H9 (cell line): ENCODE results near the gene SHISA7. TPM values are rescaled to one million over a fixed set of nuclear protein-coding genes. Genes with fewer than 3 reads are reported as not detected.
A peak's percentile ranks its signal among the peaks of the same experiment; 100 is the strongest.

Experiments used
- DNase-seq: peaks from one replicate; pipeline ENCODE4 v3.0.0-alpha.2; 2017
- H2AFZ ChIP-seq: one replicate; pipeline ENCODE4 v1.6.1; 2013; ENCODE audit warnings: mild to moderate bottlenecking, low read length, control low read depth, moderate library complexity
- H2AK5ac ChIP-seq: 2 replicates; pipeline ENCODE4 v1.6.1; 2013; ENCODE audit warnings: low read length, control low read depth, mixed read lengths; ENCODE audit not compliant: insufficient read length
- H2BK120ac ChIP-seq: one replicate; pipeline ENCODE4 v1.6.1; 2013; ENCODE audit warnings: low read depth, mild to moderate bottlenecking, low read length, control low read depth, inconsistent platforms; ENCODE audit not compliant: poor library complexity, severe bottlenecking
- H2BK12ac ChIP-seq: 2 replicates; pipeline ENCODE4 v1.6.1; 2013; ENCODE audit warnings: low read length, control low read depth, mixed read lengths, low read depth; ENCODE audit not compliant: insufficient read length
- H2BK15ac ChIP-seq: 2 replicates; pipeline ENCODE4 v1.6.1; 2013; ENCODE audit warnings: low read depth, low read length, control low read depth
- H2BK20ac ChIP-seq: one replicate; pipeline ENCODE4 v1.6.1; 2013; ENCODE audit warnings: low read depth, mild to moderate bottlenecking, low read length, control low read depth, inconsistent platforms; ENCODE audit not compliant: poor library complexity, severe bottlenecking
- H2BK5ac ChIP-seq: 2 replicates; pipeline ENCODE4 v1.6.1; 2013; ENCODE audit warnings: low read length, control low read depth, mixed read lengths; ENCODE audit not compliant: insufficient read length
- H3K14ac ChIP-seq: 2 replicates; pipeline ENCODE4 v1.6.1; 2013; ENCODE audit warnings: low read length, control low read depth; ENCODE audit not compliant: insufficient read depth
- H3K18ac ChIP-seq: 2 replicates; pipeline ENCODE4 v1.6.1; 2013; ENCODE audit warnings: low read depth, mild to moderate bottlenecking, mixed read lengths, low read length, control low read depth; ENCODE audit not compliant: insufficient read length
- H3K23ac ChIP-seq: 2 replicates; pipeline ENCODE4 v1.6.1; 2013; ENCODE audit warnings: low read length, control low read depth, mixed read lengths, low read depth; ENCODE audit not compliant: insufficient read length
- H3K23me2 ChIP-seq: 2 replicates; pipeline ENCODE4 v1.6.1; 2013; ENCODE audit warnings: low read depth, mild to moderate bottlenecking, mixed read lengths, low read length, control low read depth; ENCODE audit not compliant: insufficient read length, poor library complexity, severe bottlenecking
- H3K27ac ChIP-seq: 2 replicates; pipeline ENCODE4 v1.5.1; 2013; ENCODE audit warnings: low read length, control low read depth, mixed read lengths, low read depth; ENCODE audit not compliant: insufficient read length
- H3K27me3 ChIP-seq: 2 replicates; pipeline ENCODE4 v1.6.1; 2013; ENCODE audit warnings: low read length, control low read depth, inconsistent platforms; ENCODE audit not compliant: insufficient read depth
- H3K4ac ChIP-seq: 2 replicates; pipeline ENCODE4 v1.6.1; 2013; ENCODE audit warnings: low read depth, mild to moderate bottlenecking, control low read depth, inconsistent platforms, low read length, moderate library complexity
- H3K4me1 ChIP-seq: 2 replicates; pipeline ENCODE4 v1.6.1; 2013; ENCODE audit warnings: low read length, control low read depth, inconsistent platforms; ENCODE audit not compliant: insufficient read depth
- H3K4me2 ChIP-seq: 2 replicates; pipeline ENCODE4 v1.6.1; 2013; ENCODE audit warnings: low read length, control low read depth, mixed read lengths; ENCODE audit not compliant: insufficient read length, insufficient read depth
- H3K56ac ChIP-seq: 2 replicates; pipeline ENCODE4 v1.6.1; 2013; ENCODE audit warnings: low read depth, mild to moderate bottlenecking, mixed read lengths, low read length, control low read depth; ENCODE audit not compliant: insufficient read length
- H3K79me1 ChIP-seq: 2 replicates; pipeline ENCODE4 v1.6.1; 2013; ENCODE audit warnings: low read depth, mild to moderate bottlenecking, moderate library complexity, low read length, control low read depth, inconsistent platforms; ENCODE audit not compliant: insufficient read depth, poor library complexity, severe bottlenecking
- H3K79me2 ChIP-seq: 2 replicates; pipeline ENCODE4 v1.6.1; 2013; ENCODE audit warnings: low read length, control low read depth, inconsistent platforms; ENCODE audit not compliant: insufficient read depth
- H3K9ac ChIP-seq: 2 replicates; pipeline ENCODE4 v1.6.1; 2013; ENCODE audit warnings: low read length, control low read depth, mixed read lengths; ENCODE audit not compliant: insufficient read length; ENCODE audit errors: extremely low read depth
- H3K9me3 ChIP-seq: one replicate; pipeline ENCODE4 v1.6.1; 2013; ENCODE audit warnings: low read depth, low read length, inconsistent platforms; ENCODE audit not compliant: control insufficient read depth
- H3T11ph ChIP-seq: one replicate; pipeline ENCODE4 v1.6.1; 2013; ENCODE audit warnings: mild to moderate bottlenecking, low read length, control low read depth, inconsistent platforms
- H4K20me1 ChIP-seq: one replicate; pipeline ENCODE4 v1.6.1; 2013; ENCODE audit not compliant: control insufficient read depth, insufficient read length, insufficient read depth
- H4K5ac ChIP-seq: 2 replicates; pipeline ENCODE4 v1.6.1; 2013; ENCODE audit warnings: low read depth, mild to moderate bottlenecking, mixed read lengths, low read length, control low read depth; ENCODE audit not compliant: insufficient read length
- H4K8ac ChIP-seq: replicated peaks from 2 replicates; pipeline ENCODE4 v1.6.1; 2013; ENCODE audit warnings: low read length, control low read depth, mixed read lengths, low read depth; ENCODE audit not compliant: insufficient read length
- H4K91ac ChIP-seq: 2 replicates; pipeline ENCODE4 v1.6.1; 2013; ENCODE audit warnings: low read depth, mild to moderate bottlenecking, moderate library complexity, mixed read lengths, low read length, control low read depth; ENCODE audit not compliant: insufficient read length
- H3K27ac Mint-ChIP-seq, 3 experiments: 2 replicates in 2 of 3; 3 replicates in 1 of 3; pipeline ENCODE4 v1.8.0; 2020 to 2021; ENCODE audit warnings: mixed read lengths in 3 of 3, mild to moderate bottlenecking in 1 of 3, moderate library complexity in 1 of 3
- H3K27me3 Mint-ChIP-seq: 2 replicates; pipeline ENCODE4 v1.8.0; 2021; ENCODE audit warnings: low read depth, mild to moderate bottlenecking, moderate library complexity, mixed read lengths
- H3K36me3 Mint-ChIP-seq, 3 experiments: 2 replicates in 2 of 3; 3 replicates in 1 of 3; pipeline ENCODE4 v1.8.0; 2020 to 2021; ENCODE audit warnings: low read depth in 3 of 3, mixed read lengths in 3 of 3; ENCODE audit not compliant: insufficient read depth in 1 of 3
- H3K4me1 Mint-ChIP-seq, 2 experiments: 2 replicates each; pipeline ENCODE4 v1.8.0; 2020; ENCODE audit warnings: mixed read lengths in 2 of 2
- H3K4me3 Mint-ChIP-seq, 2 experiments: 2 replicates in 1 of 2; 3 replicates in 1 of 2; pipeline ENCODE4 v1.8.0; 2020 to 2021; ENCODE audit warnings: mild to moderate bottlenecking in 2 of 2, mixed read lengths in 2 of 2, moderate library complexity in 1 of 2
- H3K9me3 Mint-ChIP-seq, 2 experiments: 2 replicates in 1 of 2; 3 replicates in 1 of 2; pipeline ENCODE4 v1.8.0; 2020; ENCODE audit warnings: mild to moderate bottlenecking in 2 of 2, mixed read lengths in 2 of 2, moderate library complexity in 1 of 2
- CTCF ChIP-seq: fragments of 200-600 bp; sonication (generic); conservative IDR thresholded peaks from 3 replicates; pipeline ENCODE4 v1.8.0; 2021; ENCODE audit warnings: antibody characterized with exemption, mild to moderate bottlenecking
- WGBS: extraction: QIAGEN DNeasy Blood & Tissue Kit; methylation state at CpG from one replicate; pipeline ENCODE4 v1.1.7; 2013; ENCODE audit warnings: missing lambda C conversion rate, low lambda C conversion rate, mixed read lengths; ENCODE audit not compliant: insufficient read length; ENCODE audit errors: extremely low coverage; 5-methylcytosine and 5-hydroxymethylcytosine counted together
- total RNA-seq: library from RNA; stranded (reverse); gene quantifications from 2 replicates; pipeline ENCODE4 v1.2.1, GENCODE V29; 2021

Gene SHISA7
- total RNA-seq, 1 experiment from 2014 or later = 0.31 TPM

GRCh38 chr19:55443824-55444480 is 852 bp upstream of the SHISA7 start:
- H3K14ac ChIP-seq = no peak overlapping the region
- peaks cover 21% of the 10 kb centered on the region for H3K23me2 ChIP-seq
- Mint-ChIP-seq H3K36me3 (no peaks in the 10 kb centered on the region; a peak in 1 of 7 replicates), H3K4me3 (peak overlapping the region in 1 of 2 experiments; percentile 89; a peak in 3 of 5 replicates), H3K4me1 (peaks cover 13 to 28% of the 10 kb centered on the region in 2 experiments), H3K27me3 (peaks cover 33% of the 10 kb centered on the region), H3K9me3 (peaks cover 0 to 5% of the 10 kb centered on the region in 2 experiments; a peak in 3 of 5 replicates), H3K27ac (no peak overlapping the region)
- H2AK5ac ChIP-seq = no peak overlapping the region
- 0 out of 2 replicates have a peak, but pooled peaks cover 2% of the 10 kb centered on the region for H3K4me1 ChIP-seq
- no peak overlapping the region for H2BK12ac ChIP-seq
- no peak for TF ChIP-seq CTCF
- H3K4ac ChIP-seq = no peak overlapping the region
- no peak overlapping the region for H4K91ac ChIP-seq
- no peak overlapping the region for H3K9ac ChIP-seq
- no peak overlapping the region for H2AFZ ChIP-seq
- DNase-seq = no peak
- H3K56ac ChIP-seq = no peak overlapping the region
- WGBS = no CpG with 5 or more reads among the region's 18 CpGs
- no peak overlapping the region for H2BK20ac ChIP-seq
- H3K23ac ChIP-seq = no peak overlapping the region
- no peaks in the 10 kb centered on the region for H3K79me2 ChIP-seq
- H3K18ac ChIP-seq = no peak overlapping the region
- H3K4me2 ChIP-seq = peak overlapping the region; percentile 69
- H2BK5ac ChIP-seq = no peak overlapping the region
- H4K8ac ChIP-seq = no peak overlapping the region
- no peak overlapping the region for H3K27ac ChIP-seq
- H4K20me1 ChIP-seq = no peaks in the 10 kb centered on the region
- H3K27me3 ChIP-seq = peaks cover 49% of the 10 kb centered on the region
- H2BK120ac ChIP-seq = no peak overlapping the region
- no peak overlapping the region for H3T11ph ChIP-seq
- no peaks in the 10 kb centered on the region for H3K9me3 ChIP-seq
- no peaks in the 10 kb centered on the region for H3K79me1 ChIP-seq
- H2BK15ac ChIP-seq = no peak overlapping the region
- no peak overlapping the region for H4K5ac ChIP-seq
